Measurements from ENCODE around the gene MFSD1. TPM values are rescaled to one million over a fixed set of nuclear protein-coding genes. Genes with fewer than 3 reads are reported as not detected.

Gene MFSD1
- total RNA-seq, 1 experiment from 2014 or later, result 62.4 TPM

DNA sequence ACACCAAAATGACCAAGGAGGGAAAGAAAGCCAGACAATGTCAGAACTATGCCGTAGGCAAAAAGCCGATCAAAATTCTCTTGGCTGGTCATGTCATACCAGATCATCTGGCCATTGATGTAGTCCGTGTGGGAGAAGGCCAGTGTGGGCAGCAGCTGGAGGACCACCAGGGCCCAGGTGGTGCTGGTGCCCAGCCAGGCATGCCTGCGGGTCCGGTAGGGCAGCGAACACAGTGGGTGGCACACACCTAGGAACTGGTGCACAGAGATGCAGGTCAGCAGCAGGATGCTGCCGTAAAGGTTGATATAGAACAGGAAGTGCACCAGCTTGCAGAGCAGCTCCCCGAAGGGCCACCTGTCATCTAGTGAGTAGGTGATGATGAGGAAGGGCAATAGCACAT, 39.5 kb downstream of the MFSD1 start:
- no peak for DNase-seq (ENCODE audit: low read depth, low spot score)
- in situ Hi-C loops (cut with HindIII; ENCODE audit: low pct_unique_long_range_greater_than_20kb, low sequenced_read_pairs), result no loop called here

DNA sequence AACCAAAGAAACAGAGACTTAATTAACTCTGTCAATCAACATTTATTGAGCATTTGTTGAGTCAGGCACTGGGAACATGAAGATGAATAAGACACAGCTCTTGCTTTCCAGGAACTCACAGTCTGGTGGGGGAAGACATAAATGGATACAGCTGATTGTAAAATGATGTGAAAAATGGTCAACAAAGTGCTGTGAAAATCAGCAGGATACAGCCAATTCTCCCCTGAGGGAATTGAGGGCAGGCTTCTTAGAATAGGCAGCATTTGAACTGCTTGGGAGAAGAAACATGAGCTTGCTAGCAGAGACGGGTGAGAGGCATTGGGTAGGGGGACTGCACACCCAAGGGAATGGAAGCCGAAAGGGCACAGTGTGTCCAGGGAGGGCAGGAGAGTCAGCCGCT, 41.1 kb downstream of the MFSD1 start:
- DNase-seq (ENCODE audit: low read depth, low spot score), result no peak
- in situ Hi-C loops (cut with HindIII; ENCODE audit: low pct_unique_long_range_greater_than_20kb, low sequenced_read_pairs), result no loop called here

DNA sequence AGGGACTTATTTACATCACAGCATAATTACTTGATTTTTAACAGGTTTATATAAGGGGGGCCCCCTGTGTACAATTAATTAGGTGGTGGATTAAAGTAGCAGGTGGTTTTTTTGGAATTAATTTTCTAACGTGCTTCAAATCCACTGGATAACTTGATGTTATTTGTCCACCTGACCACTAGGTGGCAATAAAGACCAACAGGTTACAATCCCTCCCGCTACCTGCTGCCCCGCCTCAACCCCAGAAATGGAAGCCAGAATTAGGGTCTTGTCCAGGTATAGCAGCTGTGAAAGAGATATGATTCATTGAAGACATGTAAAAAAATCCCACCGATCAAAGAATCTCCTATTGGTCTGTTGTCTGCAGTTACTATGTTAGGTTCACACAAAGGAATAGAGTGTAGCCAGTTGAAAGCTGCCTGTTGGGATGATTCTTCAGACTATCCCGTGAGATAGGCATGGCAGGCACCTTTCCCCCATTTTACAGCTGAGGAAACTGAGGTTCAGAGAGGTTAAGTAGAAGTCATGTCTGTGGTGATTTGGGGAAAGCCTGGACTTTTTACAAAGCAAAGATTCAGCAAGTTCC, 44.0 kb downstream of the MFSD1 start:
- in situ Hi-C loops (cut with HindIII; ENCODE audit: low pct_unique_long_range_greater_than_20kb, low sequenced_read_pairs), result no loop called here
- DNase-seq (ENCODE audit: low read depth, low spot score), result peak; percentile 56

DNA sequence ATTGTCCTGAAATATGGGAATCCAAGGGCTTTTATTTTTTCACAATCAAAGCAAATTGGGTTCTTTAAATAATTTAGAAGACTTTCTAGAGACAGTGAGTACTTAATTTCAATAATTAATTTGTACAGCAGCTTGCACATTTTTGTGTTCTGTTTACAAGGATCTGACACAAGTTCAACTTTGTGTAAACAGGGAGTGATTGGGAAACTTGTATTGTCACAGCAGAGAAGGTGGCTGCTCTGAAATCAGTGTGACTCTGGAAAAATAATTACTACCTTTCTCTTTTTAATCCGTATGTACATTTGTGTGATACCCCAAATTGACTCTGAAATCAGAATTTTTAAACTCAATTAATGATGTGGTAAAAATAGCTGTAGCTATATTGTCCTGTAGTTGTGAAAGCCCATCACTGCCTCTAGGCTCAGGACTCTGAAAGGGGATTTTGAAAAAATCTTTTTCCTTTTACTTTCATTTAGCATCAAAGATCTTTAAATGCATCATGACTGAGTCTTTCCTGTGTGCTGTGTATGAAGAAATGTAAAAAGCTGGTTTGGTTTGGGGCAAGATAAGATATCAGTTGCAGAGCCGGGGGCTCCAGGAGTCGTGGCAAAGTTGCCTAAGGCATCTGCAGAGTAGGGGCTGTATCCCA, 45.1 kb downstream of the MFSD1 start:
- in situ Hi-C loops (cut with HindIII; ENCODE audit: low pct_unique_long_range_greater_than_20kb, low sequenced_read_pairs), result no loop called here
- no peak for DNase-seq (ENCODE audit: low read depth, low spot score)

DNA sequence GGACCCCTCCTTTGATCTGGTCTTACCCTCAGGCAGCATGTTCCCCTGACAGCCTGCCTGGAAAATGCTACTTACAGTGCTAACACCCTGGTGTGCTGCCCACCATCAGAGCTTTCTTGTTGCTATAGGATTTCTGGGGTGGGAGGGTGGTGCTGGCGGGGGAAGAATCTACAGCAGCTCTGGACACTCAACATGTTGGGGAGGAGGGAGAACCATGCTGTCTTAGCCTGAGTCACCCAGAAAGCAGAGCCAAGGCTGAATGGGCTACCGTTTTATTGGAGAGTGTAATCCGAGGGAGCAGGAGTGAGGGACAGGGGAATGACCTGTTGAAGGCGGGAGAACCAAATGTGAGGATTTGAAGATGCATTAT, 45.6 kb downstream of the MFSD1 start:
- in situ Hi-C loops (cut with HindIII; ENCODE audit: low pct_unique_long_range_greater_than_20kb, low sequenced_read_pairs), result no loop called here
- no peak for DNase-seq (ENCODE audit: low read depth, low spot score)

DNA sequence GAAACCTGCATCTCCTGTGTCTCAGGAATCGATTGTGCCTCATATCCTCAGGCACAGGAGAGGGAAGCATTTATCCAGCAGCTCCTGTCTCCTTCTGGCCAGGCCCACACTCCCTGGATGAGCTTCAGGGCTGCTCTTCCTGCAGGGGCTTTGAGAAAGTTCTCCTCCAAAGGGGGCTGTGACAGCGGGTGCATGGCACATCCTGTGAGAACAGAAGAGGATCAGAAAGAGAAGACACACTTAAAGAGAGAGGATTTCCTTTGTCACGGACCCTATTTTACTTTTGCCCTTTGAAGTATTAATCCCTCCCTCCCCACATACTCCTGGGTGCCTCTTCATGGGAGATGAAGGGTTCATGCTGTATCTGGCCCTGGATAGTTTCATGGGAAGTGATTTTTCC, 46.0 kb downstream of the MFSD1 start:
- in situ Hi-C loops (cut with HindIII; ENCODE audit: low pct_unique_long_range_greater_than_20kb, low sequenced_read_pairs), result no loop called here
- no peak for DNase-seq (ENCODE audit: low read depth, low spot score)

DNA sequence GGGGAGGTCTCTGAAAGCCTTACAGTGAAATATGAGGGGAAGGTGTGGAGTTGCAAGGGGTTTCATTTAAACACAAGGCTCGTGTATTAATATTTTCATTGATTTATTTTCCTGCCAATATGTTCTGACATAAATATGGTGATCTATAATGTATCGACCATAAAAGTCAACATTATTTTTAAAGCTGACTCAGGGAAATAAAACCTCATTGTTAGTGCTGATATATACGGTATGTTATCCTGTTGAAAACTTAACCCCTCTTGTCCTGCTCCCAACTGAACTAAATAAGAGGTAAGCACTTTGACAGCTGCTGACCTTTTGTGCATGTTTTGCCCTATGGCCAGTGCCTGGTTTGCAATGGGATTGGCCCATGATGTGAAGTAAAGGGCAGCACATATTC, 47.9 kb downstream of the MFSD1 start:
- no peak for DNase-seq (ENCODE audit: low read depth, low spot score)
- in situ Hi-C loops (cut with HindIII; ENCODE audit: low pct_unique_long_range_greater_than_20kb, low sequenced_read_pairs), result no loop called here

DNA sequence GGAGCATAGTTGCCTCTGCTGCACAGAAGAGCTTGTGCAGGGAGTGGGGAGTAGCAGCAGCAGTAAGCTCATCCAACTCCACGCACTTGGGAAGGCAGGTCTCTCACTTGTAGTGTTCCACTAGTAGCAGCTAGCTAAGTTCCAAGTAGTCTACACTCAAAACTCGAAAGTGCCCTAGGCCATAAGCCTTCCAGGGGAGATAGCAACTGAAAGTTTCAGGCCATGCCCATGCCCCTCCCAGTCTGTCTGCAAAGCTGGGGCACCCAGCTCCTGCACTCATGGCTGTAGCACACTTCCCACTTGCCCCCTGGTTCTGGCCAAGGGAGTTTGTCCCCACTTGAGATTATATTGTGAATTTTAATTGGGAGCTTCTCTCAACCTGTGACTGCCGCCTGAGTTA, 57.5 kb downstream of the MFSD1 start:
- no peak for DNase-seq (ENCODE audit: low read depth, low spot score)
- in situ Hi-C loops (cut with HindIII; ENCODE audit: low pct_unique_long_range_greater_than_20kb, low sequenced_read_pairs), result no loop called here

DNA sequence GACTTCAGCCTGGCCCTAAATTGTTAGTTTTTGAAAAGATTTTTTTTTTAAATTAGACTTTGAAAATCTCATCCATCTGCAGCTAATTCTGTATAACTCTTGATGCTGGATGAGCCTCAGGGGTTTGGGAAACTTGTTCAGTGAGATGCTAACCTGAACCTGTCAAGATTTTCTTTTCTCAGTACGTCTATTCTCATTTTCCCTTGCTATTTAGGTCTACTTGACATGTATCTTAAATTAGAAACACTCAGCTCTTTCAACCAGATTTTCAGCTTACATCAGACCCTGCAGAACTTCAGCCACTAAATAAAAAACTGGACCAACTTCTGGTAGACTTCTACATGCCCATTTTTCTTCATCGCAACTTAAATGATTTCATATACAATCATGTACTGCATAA, 61.4 kb downstream of the MFSD1 start:
- in situ Hi-C loops (cut with HindIII; ENCODE audit: low pct_unique_long_range_greater_than_20kb, low sequenced_read_pairs), result no loop called here
- no peak for DNase-seq (ENCODE audit: low read depth, low spot score)

DNA sequence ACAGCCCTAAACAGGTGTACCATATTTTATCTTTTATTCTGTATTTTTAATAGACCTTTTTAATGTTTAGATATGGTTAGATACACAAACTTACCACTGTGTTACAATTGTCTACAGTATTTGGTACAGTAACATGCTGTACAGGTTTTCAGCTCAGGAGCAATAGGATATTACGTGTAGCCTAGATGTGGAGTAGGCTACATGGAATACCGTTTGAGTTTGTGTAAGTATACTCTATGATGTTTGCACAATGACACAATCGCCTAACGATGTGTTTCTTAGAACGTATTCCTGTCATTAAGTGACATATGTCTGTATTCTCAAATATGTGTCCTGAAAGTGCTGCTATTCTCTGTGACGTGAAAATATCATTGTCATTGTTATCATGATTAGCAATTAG, 62.6 kb downstream of the MFSD1 start:
- DNase-seq (ENCODE audit: low read depth, low spot score), result no peak
- in situ Hi-C loops (cut with HindIII; ENCODE audit: low pct_unique_long_range_greater_than_20kb, low sequenced_read_pairs), result no loop called here

DNA sequence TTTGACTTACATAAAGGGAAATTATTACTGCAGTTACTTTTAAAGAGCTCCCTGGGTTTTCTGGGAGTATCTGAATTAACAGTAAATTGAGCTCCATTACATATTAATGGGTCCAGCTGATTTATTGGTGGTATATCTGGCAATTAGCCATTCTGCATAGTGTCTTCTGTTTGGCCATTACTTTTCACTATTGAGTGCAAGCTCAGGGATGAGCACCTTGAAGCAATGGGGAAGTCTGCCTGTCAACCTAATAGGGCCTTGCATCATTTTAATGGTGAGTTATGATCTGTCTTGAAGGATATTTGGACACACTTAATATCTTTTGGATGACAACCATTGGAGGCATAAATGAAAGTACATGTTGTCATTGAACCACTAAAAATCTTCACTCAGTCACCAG, 73.8 kb downstream of the MFSD1 start:
- in situ Hi-C loops (cut with HindIII; ENCODE audit: low pct_unique_long_range_greater_than_20kb, low sequenced_read_pairs), result no loop called here
- no peak for DNase-seq (ENCODE audit: low read depth, low spot score)

Other genes starting within 250 kb of the MFSD1 start
- 19.8 and 20.2 TPM in 2 replicates for gene MLF1, start 230.9 kb upstream of the MFSD1 start, total RNA-seq (2014; rRNA removed; shearing (Covaris generic))
- 71.5 and 76.5 TPM in 2 replicates for gene GFM1, start 157.5 kb upstream of the MFSD1 start, total RNA-seq (2014; rRNA removed; shearing (Covaris generic))
- 244 and 273 TPM in 2 replicates for gene LXN, start 129.4 kb upstream of the MFSD1 start, total RNA-seq (2014; rRNA removed; shearing (Covaris generic))
- 0.58 TPM in 1 of 2 replicates, not detected in the other for gene RARRES1, start 69.6 kb upstream of the MFSD1 start, total RNA-seq (2014; rRNA removed; shearing (Covaris generic))

Data from SK-MEL-5 (cell line).